Body of pancreas (tissue), 4 donors: Measurements from ENCODE around the gene GFOD1.

ENCODE experiments used
- CTCF ChIP-seq, 7 experiments: fragments of 450-650 bp in 4 of 7; fragments of 200-600 bp in 3 of 7; sonication (generic) in 3 of 7; IDR thresholded peaks; one replicate each; pipeline ENCODE4 v1.5.1; 2016 to 2019; ENCODE audit warnings: antibody characterized with exemption in 7 of 7
- POLR2A ChIP-seq, 3 donors: fragments of 450-650 bp; IDR thresholded peaks; one replicate each; pipeline ENCODE4 v1.6.1; 2016; ENCODE audit warnings: antibody characterized with exemption in 3 of 3, mild to moderate bottlenecking in 2 of 3

- TF ChIP-seq POLR2A (IDR thresholded peaks at IDR 0.05), result no peak
- no peak for TF ChIP-seq CTCF (IDR thresholded peaks at IDR 0.05)
Observed at GRCh38 chr6:13338038-13338437, 149.4 kb downstream of the GFOD1 start.
